BLaER1 treated with 17β-estradiol and CSF1 and Interleukin-3, amounts not matched to agents 10 nM and 100 nM (cell line): ENCODE results near the gene EXOG.

Experiments
- H3K27ac ChIP-seq, 11 experiments: shearing (Covaris generic); formaldehyde crosslinking; 2 replicates each; pipeline ENCODE4 v1.8.1; 2022
- H3K27me3 ChIP-seq, 11 experiments: shearing (Covaris generic); formaldehyde crosslinking; 2 replicates each; pipeline ENCODE4 v1.8.1; 2022
- H3K36me3 ChIP-seq, 11 experiments: shearing (Covaris generic); formaldehyde crosslinking; 2 replicates each; pipeline ENCODE4 v1.8.1; 2022
- H3K4me1 ChIP-seq, 10 experiments: shearing (Covaris generic); formaldehyde crosslinking; 2 replicates each; pipeline ENCODE4 v1.8.1; 2022
- H3K4me2 ChIP-seq, 11 experiments: shearing (Covaris generic); formaldehyde crosslinking; 2 replicates each; pipeline ENCODE4 v1.8.1; 2022
- H3K4me3 ChIP-seq, 10 experiments: shearing (Covaris generic); formaldehyde crosslinking; 2 replicates each; pipeline ENCODE4 v1.8.1; 2022
- H3K9ac ChIP-seq, 11 experiments: shearing (Covaris generic); formaldehyde crosslinking; 2 replicates each; pipeline ENCODE4 v1.8.1; 2022
- H3K9me3 ChIP-seq, 11 experiments: shearing (Covaris generic); formaldehyde crosslinking; replicated peaks in 1 of 11; 2 replicates each; pipeline ENCODE4 v1.8.1; 2022
- H4K20me1 ChIP-seq, 11 experiments: shearing (Covaris generic); formaldehyde crosslinking; 2 replicates each; pipeline ENCODE4 v1.8.1; 2022
- Cebpa-rat ChIP-seq, 11 experiments: shearing (Covaris generic); IDR thresholded peaks; 2 replicates each; pipeline ENCODE4 v1.8.1; 2022

The EXOG gene

GRCh38 chr3:38477839-38478450 lies 18.2 kb upstream of the EXOG start:
- peaks cover 7 to 74% (median 52%) of the 10 kb centered on the region in 11 experiments; a peak in 20 of 22 replicates for H4K20me1 ChIP-seq

GRCh38 chr3:38478901-38479300 lies 17.2 kb upstream of the EXOG start:
- Histone ChIP-seq H3K4me3 (no peak overlapping the region), H3K4me2 (no peak overlapping the region), H3K36me3 (peaks cover 36 to 72% (median 51%) of the 10 kb centered on the region in 11 experiments), H3K4me1 (peaks cover 0 to 11% (median 0%) of the 10 kb centered on the region in 10 experiments; a peak in 6 of 20 replicates), H3K9me3 (no peaks in the 10 kb centered on the region), H3K27ac (no peak overlapping the region), H3K27me3 (no peaks in the 10 kb centered on the region), H4K20me1 (peaks cover 7 to 65% (median 45%) of the 10 kb centered on the region in 11 experiments; a peak in 20 of 22 replicates), H3K9ac (no peak overlapping the region)
- TF ChIP-seq Cebpa-rat (IDR thresholded peaks at IDR 0.05): no peak

More at GRCh38 chr3:38477839-38478450, 18.2 kb upstream of the EXOG start:
- Histone ChIP-seq H3K27ac (no peak overlapping the region), H3K27me3 (no peaks in the 10 kb centered on the region), H3K36me3 (peaks cover 27 to 63% (median 42%) of the 10 kb centered on the region in 11 experiments), H3K9me3 (no peaks in the 10 kb centered on the region), H3K4me2 (no peak overlapping the region), H3K9ac (no peak overlapping the region), H3K4me1 (peaks cover 0 to 18% (median 5%) of the 10 kb centered on the region in 10 experiments; a peak in 12 of 20 replicates), H3K4me3 (no peak overlapping the region)
- no peak for TF ChIP-seq Cebpa-rat (IDR thresholded peaks at IDR 0.05)

GRCh38 chr3:38479431-38480092 lies 16.6 kb upstream of the EXOG start:
- Histone ChIP-seq H3K9ac (no peak overlapping the region), H4K20me1 (peaks cover 7 to 58% (median 44%) of the 10 kb centered on the region in 11 experiments; a peak in 20 of 22 replicates), H3K27ac (no peak overlapping the region), H3K4me3 (no peak overlapping the region), H3K36me3 (peaks cover 41 to 79% (median 58%) of the 10 kb centered on the region in 11 experiments), H3K4me2 (no peak overlapping the region), H3K9me3 (no peaks in the 10 kb centered on the region), H3K27me3 (no peaks in the 10 kb centered on the region), H3K4me1 (peaks cover 0 to 13% (median 2%) of the 10 kb centered on the region in 10 experiments; a peak in 6 of 20 replicates)
- TF ChIP-seq Cebpa-rat (IDR thresholded peaks at IDR 0.05): no peak

GRCh38 chr3:38480093-38480445 lies 16.1 kb upstream of the EXOG start:
- H3K27me3 ChIP-seq: no peaks in the 10 kb centered on the region

GRCh38 chr3:38480930-38481329 lies 15.2 kb upstream of the EXOG start:
- TF ChIP-seq Cebpa-rat (IDR thresholded peaks at IDR 0.05): no peak
- 0 out of 22 replicates have a peak overlapping the region, but pooled peaks of 3 of the 11 experiments have one; percentile 9 to 24 (median 19) for H3K9ac ChIP-seq
- H3K4me3 ChIP-seq: no peak overlapping the region
- H4K20me1 ChIP-seq: peaks cover 7 to 45% (median 32%) of the 10 kb centered on the region in 11 experiments; a peak in 20 of 22 replicates
- H3K36me3 ChIP-seq: peaks cover 41 to 93% (median 70%) of the 10 kb centered on the region in 11 experiments
- H3K27me3 ChIP-seq: no peaks in the 10 kb centered on the region
- H3K9me3 ChIP-seq: no peaks in the 10 kb centered on the region
- H3K4me1 ChIP-seq: peaks cover 0 to 12% (median 0%) of the 10 kb centered on the region in 10 experiments; a peak in 5 of 20 replicates
- no peak overlapping the region for H3K4me2 ChIP-seq
- no peak overlapping the region for H3K27ac ChIP-seq

More at GRCh38 chr3:38480093-38480445, 16.1 kb upstream of the EXOG start:
- Histone ChIP-seq H3K27ac (no peak overlapping the region), H3K4me1 (peaks cover 0 to 13% (median 0%) of the 10 kb centered on the region in 10 experiments; a peak in 6 of 20 replicates), H3K4me3 (no peak overlapping the region), H3K36me3 (peaks cover 41 to 84% (median 63%) of the 10 kb centered on the region in 11 experiments), H3K4me2 (no peak overlapping the region), H3K9me3 (no peaks in the 10 kb centered on the region), H3K9ac (no peak overlapping the region), H4K20me1 (peaks cover 7 to 53% (median 41%) of the 10 kb centered on the region in 11 experiments; a peak in 20 of 22 replicates)
- TF ChIP-seq Cebpa-rat (IDR thresholded peaks at IDR 0.05): no peak

- H3K4me2 ChIP-seq: no peak overlapping the region
- H3K27ac ChIP-seq: no peak overlapping the region
- peaks cover 0 to 20% (median 4%) of the 10 kb centered on the region in 10 experiments; a peak in 5 of 20 replicates for H3K4me1 ChIP-seq
- no peak overlapping the region for H3K4me3 ChIP-seq
- H3K9me3 ChIP-seq: no peaks in the 10 kb centered on the region
- no peaks in the 10 kb centered on the region for H3K27me3 ChIP-seq
- no peak overlapping the region; a peak in 1 of 22 replicates for H3K9ac ChIP-seq
- TF ChIP-seq Cebpa-rat (IDR thresholded peaks at IDR 0.05): no peak
- peaks cover 41 to 97% (median 74%) of the 10 kb centered on the region in 11 experiments for H3K36me3 ChIP-seq
- peaks cover 0 to 24% (median 12%) of the 10 kb centered on the region in 11 experiments; a peak in 15 of 22 replicates for H4K20me1 ChIP-seq
Observed at GRCh38 chr3:38482951-38483350, 13.2 kb upstream of the EXOG start.

- no peak overlapping the region for H3K9ac ChIP-seq
- H3K27me3 ChIP-seq: no peaks in the 10 kb centered on the region
- H3K4me1 ChIP-seq: peaks cover 0 to 20% (median 4%) of the 10 kb centered on the region in 10 experiments; a peak in 5 of 20 replicates
- H3K4me2 ChIP-seq: no peak overlapping the region; a peak in 1 of 22 replicates
- H3K4me3 ChIP-seq: no peak overlapping the region
- H3K9me3 ChIP-seq: no peaks in the 10 kb centered on the region
- peaks cover 0 to 1% (median 0%) of the 10 kb centered on the region in 11 experiments; a peak in 1 of 22 replicates for H4K20me1 ChIP-seq
- H3K36me3 ChIP-seq: peaks cover 20 to 88% (median 46%) of the 10 kb centered on the region in 11 experiments
- H3K27ac ChIP-seq: no peak overlapping the region
- no peak for TF ChIP-seq Cebpa-rat (IDR thresholded peaks at IDR 0.05)
Observed at GRCh38 chr3:38487323-38487722, 8.8 kb upstream of the EXOG start.

- H4K20me1 ChIP-seq: no peaks in the 10 kb centered on the region
- H3K4me1 ChIP-seq: peaks cover 0 to 18% (median 4%) of the 10 kb centered on the region in 10 experiments; a peak in 5 of 20 replicates
- H3K9me3 ChIP-seq: no peaks in the 10 kb centered on the region
- no peaks in the 10 kb centered on the region for H3K27me3 ChIP-seq
- no peak overlapping the region for H3K9ac ChIP-seq
- H3K36me3 ChIP-seq: peaks cover 4 to 72% (median 30%) of the 10 kb centered on the region in 11 experiments; a peak in 20 of 22 replicates
- H3K4me3 ChIP-seq: no peak overlapping the region
- no peak overlapping the region for H3K27ac ChIP-seq
- no peak for TF ChIP-seq Cebpa-rat (IDR thresholded peaks at IDR 0.05)
- no peak overlapping the region for H3K4me2 ChIP-seq
Observed at GRCh38 chr3:38488949-38489348, 7.2 kb upstream of the EXOG start.

- no peak overlapping the region for H3K4me3 ChIP-seq
- H3K36me3 ChIP-seq: peaks cover 0 to 64% (median 24%) of the 10 kb centered on the region in 11 experiments; a peak in 16 of 22 replicates
- no peak overlapping the region for H3K9ac ChIP-seq
- H3K9me3 ChIP-seq: no peaks in the 10 kb centered on the region
- H3K27ac ChIP-seq: no peak overlapping the region
- no peaks in the 10 kb centered on the region for H3K27me3 ChIP-seq
- H3K4me2 ChIP-seq: no peak overlapping the region
- H4K20me1 ChIP-seq: no peaks in the 10 kb centered on the region
- no peak for TF ChIP-seq Cebpa-rat (IDR thresholded peaks at IDR 0.05)
- H3K4me1 ChIP-seq: peaks cover 0 to 14% (median 2%) of the 10 kb centered on the region in 10 experiments; a peak in 4 of 20 replicates
Observed at GRCh38 chr3:38489766-38490165, 6.4 kb upstream of the EXOG start.
